Spleen (tissue), 11 donors: ENCODE results near the gene MOB3A. TPM values are rescaled to one million over a fixed set of nuclear protein-coding genes. Genes with fewer than 3 reads are reported as not detected.
"Not testable (repeated sequence)": the region's sequence is repeated elsewhere in the genome, so short reads cannot be mapped to it uniquely, and the experiment has no call there.

Experiments
- DNase-seq: peaks from one replicate; pipeline ENCODE4 v3.0.0-alpha.2; 2020
- H3K27ac ChIP-seq, 8 donors: fragments of 200-600 bp; sonication (generic) in 7 of 8; 1 replicate in 4 of 8; 2 replicates in 4 of 8; pipeline versions ENCODE4 v1.5.0 to v1.8.0; 2016 to 2021; ENCODE audit warnings: inconsistent platforms in 4 of 8, mild to moderate bottlenecking in 4 of 8, moderate library complexity in 1 of 8
- H3K27me3 ChIP-seq, 7 donors: fragments of 200-600 bp; sonication (generic) in 6 of 7; replicated peaks in 1 of 7; 1 replicate in 4 of 7; 2 replicates in 3 of 7; pipeline versions ENCODE4 v1.5.0 to v1.8.0; 2016 to 2021; ENCODE audit warnings: inconsistent platforms in 3 of 7, mild to moderate bottlenecking in 1 of 7
- H3K36me3 ChIP-seq, 6 donors: fragments of 200-600 bp; sonication (generic) in 5 of 6; 1 replicate in 4 of 6; 2 replicates in 2 of 6; pipeline versions ENCODE4 v1.5.0 to v1.8.0; 2016 to 2021; ENCODE audit warnings: inconsistent platforms in 2 of 6
- H3K4me1 ChIP-seq, 6 donors: fragments of 200-600 bp; sonication (generic) in 5 of 6; 1 replicate in 3 of 6; 2 replicates in 3 of 6; pipeline versions ENCODE4 v1.5.0 to v1.8.0; 2016 to 2021; ENCODE audit warnings: inconsistent platforms in 3 of 6
- H3K4me3 ChIP-seq, 8 donors: fragments of 200-600 bp; sonication (generic) in 7 of 8; 1 replicate in 4 of 8; 2 replicates in 4 of 8; pipeline versions ENCODE4 v1.5.0 to v1.8.0; 2016 to 2021; ENCODE audit warnings: inconsistent platforms in 4 of 8, mild to moderate bottlenecking in 4 of 8, moderate library complexity in 2 of 8
- H3K9me3 ChIP-seq, 8 donors: fragments of 200-600 bp; sonication (generic) in 7 of 8; 1 replicate in 4 of 8; 2 replicates in 4 of 8; pipeline versions ENCODE4 v1.5.0 to v1.8.0; 2016 to 2021; ENCODE audit warnings: inconsistent platforms in 4 of 8
- CTCF ChIP-seq, 11 experiments: fragments of 200-600 bp in 7 of 11; fragments of 450-650 bp in 4 of 11; sonication (generic) in 4 of 11; IDR thresholded peaks in 8 of 11; conservative IDR thresholded peaks in 3 of 11; 1 replicate in 7 of 11; 2 replicates in 4 of 11; pipeline versions ENCODE4 v1.4.0 to v1.8.0; 2016 to 2021; ENCODE audit warnings: antibody characterized with exemption in 11 of 11, inconsistent platforms in 4 of 11, mild to moderate bottlenecking in 1 of 11
- POLR2A ChIP-seq, 3 donors: fragments of 450-650 bp; IDR thresholded peaks; one replicate each; pipeline ENCODE4 v1.5.1; 2017; ENCODE audit warnings: antibody characterized with exemption in 3 of 3, mild to moderate bottlenecking in 1 of 3
- POLR2AphosphoS5 ChIP-seq, 3 donors: sonication (generic); formaldehyde crosslinking; IDR thresholded peaks; one replicate each; pipeline ENCODE4 v1.5.1; 2017; ENCODE audit warnings: antibody characterized with exemption in 3 of 3
- WGBS, 5 donors: extraction: QIAGEN DNeasy Blood & Tissue Kit in 3 of 5; methylation state at CpG; one replicate each; pipeline versions ENCODE4 v1.1.5 to v1.1.7; 2013 to 2018; 5-methylcytosine and 5-hydroxymethylcytosine counted together
- intact Hi-C: fragments of 100-400 bp; cut with DNase I; formaldehyde crosslinking; loops from one replicate; pipeline ENCODE4 v1.15.0; 2023; ENCODE audit warnings: low total_unique reads
- polyA plus RNA-seq, 3 donors: library from polyadenylated mRNA; stranded (reverse); fragments of 200-250 nt; gene quantifications; one replicate each; pipeline ENCODE4 v1.2.1, GENCODE V29; 2013
- total RNA-seq, 7 donors: library from RNA; depleted of rRNA in 3 of 7; stranded (reverse); fragments of >200 nt in 3 of 7; fragmentation: NEBNext Ultra II Directional in 4 of 7; extraction: Animal tissue kit (Norgen Biotek cat#: 25700) in 4 of 7; gene quantifications; one replicate each; pipeline versions ENCODE4 v1.1.0 to v1.2.1, GENCODE V29; 2016 to 2021
- donor health status: healthy with polysubstance abuse.
- donor health status: DM: no; HTN: no; CAD: no; lungs with moderate emphysema.
- donor health status: DM: no; HTN: no; CAD: no.
- donor health status: Bipolar disorder and iron deficiency.
- donor health status: healthy.
- donor health status: DM: no; HTN: no; CAD: no.
- donor health status: DM: yes; HTN: yes; CAD: no.

Gene MOB3A
- total and polyA plus RNA-seq, 10 donors, result 24.2 to 161 (median 103) TPM

DNA sequence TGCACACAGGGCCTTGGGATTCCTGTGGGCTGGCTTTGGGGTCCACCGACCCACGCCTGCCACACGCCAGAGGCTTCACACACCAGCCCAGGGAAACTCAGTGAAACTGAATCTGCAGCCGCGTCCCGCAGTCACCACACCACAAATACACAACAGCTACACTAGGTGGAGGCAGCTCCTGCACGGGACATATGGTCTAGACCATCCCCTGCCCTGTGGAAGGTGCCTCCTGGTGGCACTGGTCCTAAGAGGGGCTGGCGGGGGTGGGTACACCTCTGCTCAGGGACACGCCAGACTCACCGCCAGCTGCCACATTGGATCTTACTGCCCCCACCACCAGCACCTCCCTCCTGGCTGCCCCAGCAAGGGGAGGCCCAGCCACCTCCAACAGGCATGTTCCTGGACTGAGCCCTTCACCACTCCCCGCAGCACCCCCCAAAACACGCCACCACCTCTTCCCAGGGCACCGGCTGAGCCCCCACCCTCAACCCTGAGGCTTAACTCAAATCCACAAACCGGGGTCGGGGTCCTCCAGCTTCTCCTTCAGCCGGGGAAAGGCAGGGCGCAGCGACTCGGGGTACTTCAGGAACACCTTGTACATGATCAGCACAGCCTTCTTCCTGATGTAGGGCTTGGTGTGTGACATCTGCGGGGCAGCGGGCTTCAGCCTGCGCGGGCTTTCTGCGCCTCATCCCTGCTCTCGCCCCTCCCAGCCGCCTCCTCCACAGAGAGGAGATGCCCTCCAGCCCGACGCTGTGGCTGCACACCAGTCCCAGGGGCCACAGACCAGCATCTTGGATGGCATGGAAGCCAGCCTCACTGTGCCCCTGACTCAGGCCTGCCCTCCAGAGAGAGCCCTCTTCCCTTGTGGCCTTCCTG is 34.0 kb upstream of the MOB3A start:
- Histone ChIP-seq H3K27me3 (no peaks in the 10 kb centered on the region), H3K27ac (no peak overlapping the region), H3K9me3 (no peaks in the 10 kb centered on the region), H3K4me3 (no peak overlapping the region), H3K4me1 (no peaks in the 10 kb centered on the region), H3K36me3 (peaks cover 2 to 97% (median 85%) of the 10 kb centered on the region in 6 donors)
- DNase-seq, result no peak
- WGBS, 5 donors, result 95 to 98% (median 97%) methylated on average over 15 to 28 of the region's 28 CpGs
- no peak for TF ChIP-seq POLR2A (IDR thresholded peaks at IDR 0.05)
- peak in 1 of 3 donors; percentile 38 for TF ChIP-seq POLR2AphosphoS5 (IDR thresholded peaks at IDR 0.05)
- intact Hi-C loops, result no loop called here

DNA sequence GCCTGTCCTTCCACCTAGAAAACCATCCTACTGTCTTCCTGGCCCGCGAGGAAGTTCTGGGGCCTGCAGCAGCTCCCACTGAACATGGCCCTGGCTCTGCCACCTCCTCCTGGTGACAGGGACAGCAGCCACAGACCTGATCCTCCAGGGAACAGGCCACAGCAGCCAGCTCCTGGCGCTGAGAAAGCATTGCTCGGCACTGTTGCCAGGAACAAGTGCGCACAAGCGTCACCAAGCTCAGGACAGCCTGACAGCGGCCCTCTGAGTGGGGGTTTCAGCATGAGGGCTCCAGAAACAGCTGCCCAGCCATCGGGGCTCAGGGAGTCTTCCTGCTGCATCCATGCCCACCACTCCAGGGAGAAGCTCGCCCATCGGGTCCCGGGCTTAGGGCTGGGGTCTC is 33.4 kb upstream of the MOB3A start:
- TF ChIP-seq POLR2AphosphoS5 (IDR thresholded peaks at IDR 0.05) (no peak), CTCF (IDR thresholded peaks at IDR 0.05 in 8 of 11, conservative IDR thresholded peaks at IDR 0.05 in 3 of 11) (no peak), POLR2A (IDR thresholded peaks at IDR 0.05) (no peak)
- DNase-seq, result no peak
- H3K4me3 ChIP-seq, result no peak overlapping the region
- H3K4me1 ChIP-seq, result no peaks in the 10 kb centered on the region
- no peaks in the 10 kb centered on the region for H3K27me3 ChIP-seq
- 94 to 100% (median 97%) methylated on average over 4 to 11 of the region's 11 CpGs for WGBS, 5 donors
- intact Hi-C loops, result no loop called here
- H3K36me3 ChIP-seq, result peaks cover 2 to 97% (median 86%) of the 10 kb centered on the region in 6 donors
- no peaks in the 10 kb centered on the region for H3K9me3 ChIP-seq
- H3K27ac ChIP-seq, result no peak overlapping the region

DNA sequence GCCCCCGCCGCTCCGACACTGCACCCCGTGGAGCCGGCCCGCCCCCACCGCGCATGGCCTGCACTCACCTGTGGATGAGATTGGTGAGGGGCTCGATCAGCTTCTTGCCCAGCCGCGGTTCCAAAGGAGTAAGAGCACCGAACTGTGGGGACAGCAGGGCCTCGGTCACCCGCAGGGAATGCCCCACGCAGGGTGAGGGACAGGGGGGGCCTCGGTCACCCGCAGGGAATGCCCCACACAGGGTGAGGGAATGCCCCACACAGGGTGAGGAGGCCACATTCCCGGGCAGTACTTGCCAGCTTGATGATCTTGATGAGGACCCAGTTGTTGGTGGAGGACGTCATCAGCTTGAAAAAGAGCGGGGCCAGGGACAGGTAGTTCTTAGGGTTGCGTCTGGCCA is 32.9 kb upstream of the MOB3A start:
- intact Hi-C loops, result no loop called here
- TF ChIP-seq POLR2A (IDR thresholded peaks at IDR 0.05) (no peak), POLR2AphosphoS5 (IDR thresholded peaks at IDR 0.05) (peak in 1 of 3 donors; percentile 35)
- H3K36me3 ChIP-seq, result peaks cover 2 to 97% (median 88%) of the 10 kb centered on the region in 6 donors
- no peaks in the 10 kb centered on the region for H3K27me3 ChIP-seq
- no peak overlapping the region for H3K27ac ChIP-seq
- DNase-seq, result no peak
- H3K4me3 ChIP-seq, result no peak overlapping the region
- WGBS, 5 donors, result 85 to 100% (median 97%) methylated on average over 6 to 21 of the region's 21 CpGs
- H3K4me1 ChIP-seq, result no peaks in the 10 kb centered on the region
- H3K9me3 ChIP-seq, result no peaks in the 10 kb centered on the region

GRCh38 chr19:2128252-2128651 is 32.1 kb upstream of the MOB3A start:
- intact Hi-C loops, DNase-seq, H3K4me3 ChIP-seq, H3K27me3 ChIP-seq, H3K9me3 ChIP-seq, H3K4me1 ChIP-seq, H3K27ac ChIP-seq: not testable (repeated sequence)
- WGBS, 5 donors, result 80 to 93% (median 91%) methylated on average over 3 to 29 of the region's 34 CpGs
- H3K36me3 ChIP-seq, result peaks cover 2 to 97% (median 90%) of the 10 kb centered on the region in 6 donors

DNA sequence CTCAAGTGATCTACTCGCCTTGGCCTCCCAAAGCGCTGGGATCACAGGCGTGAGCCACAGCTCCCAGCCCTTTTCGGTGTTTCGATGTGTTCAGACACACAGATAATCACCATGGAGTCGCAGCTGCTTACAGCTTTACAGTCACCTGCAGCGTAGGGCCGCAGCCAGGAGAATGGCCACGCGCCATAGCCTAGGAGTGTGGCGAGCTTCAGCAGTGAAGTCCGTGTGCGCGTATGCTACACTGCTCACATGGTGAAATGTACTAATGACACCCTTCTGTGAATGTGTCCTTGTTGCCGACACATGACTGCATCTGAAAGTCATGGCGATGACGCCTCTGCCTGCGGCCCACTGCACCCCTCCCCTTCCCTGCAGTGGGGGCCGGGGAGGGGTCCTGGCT is 31.6 kb upstream of the MOB3A start:
- no peaks in the 10 kb centered on the region for H3K4me1 ChIP-seq
- H3K27me3 ChIP-seq, result no peaks in the 10 kb centered on the region
- intact Hi-C loops, result no loop called here
- peaks cover 2 to 97% (median 90%) of the 10 kb centered on the region in 6 donors for H3K36me3 ChIP-seq
- no peak for TF ChIP-seq POLR2AphosphoS5 (IDR thresholded peaks at IDR 0.05)
- no peak for TF ChIP-seq POLR2A (IDR thresholded peaks at IDR 0.05)
- TF ChIP-seq CTCF (IDR thresholded peaks at IDR 0.05 in 8 of 11, conservative IDR thresholded peaks at IDR 0.05 in 3 of 11), result no peak
- H3K27ac ChIP-seq, result no peak overlapping the region
- DNase-seq, result peak; percentile 56
- no peak overlapping the region for H3K4me3 ChIP-seq
- WGBS, 5 donors, result 83 to 93% (median 88%) methylated on average over 11 to 19 of the region's 19 CpGs
- no peaks in the 10 kb centered on the region for H3K9me3 ChIP-seq
